ENCODE results near the gene MMP24. TPM values are rescaled to one million over a fixed set of nuclear protein-coding genes. Genes with fewer than 3 reads are reported as not detected.

MMP24 gene
- total and polyA plus RNA-seq, 2 of the 13 experiments (the other 11 are each of a cell fraction or from before 2014, with no cell fraction given), result 0.29 to 0.35 TPM

DNA sequence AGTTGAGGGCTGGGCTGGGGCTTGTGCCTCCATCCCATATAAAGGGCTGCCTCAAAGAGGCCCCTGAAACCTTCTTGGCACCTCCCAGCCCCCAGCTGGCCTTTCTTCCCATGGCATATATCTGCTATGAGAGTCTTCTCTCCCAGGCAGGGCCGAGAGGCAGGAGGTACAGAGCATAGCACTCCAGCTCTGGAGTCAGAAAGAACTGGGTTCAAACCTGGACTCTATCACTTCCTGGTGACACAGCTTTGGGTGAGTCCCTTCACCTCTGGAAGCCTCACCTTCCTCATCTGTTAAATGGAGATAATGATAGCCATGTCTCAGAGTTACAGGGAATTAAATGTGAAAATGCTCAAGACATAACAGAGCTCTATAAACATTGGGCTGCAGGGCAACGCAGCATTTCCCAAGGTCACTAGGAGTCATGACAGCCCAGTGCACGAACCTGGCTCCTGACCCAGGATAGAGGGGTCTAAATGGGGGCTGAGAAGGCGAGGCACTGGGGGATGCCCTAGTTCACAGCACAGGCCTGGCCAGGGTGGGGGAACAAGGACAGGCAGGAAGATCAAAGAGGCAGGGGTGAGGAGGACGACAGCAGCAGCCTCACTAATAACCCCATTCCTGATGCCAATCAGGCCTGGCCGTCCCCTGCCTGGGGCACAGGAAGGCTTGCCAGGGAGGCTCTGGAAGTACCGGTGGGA lies 63.8 kb downstream of the MMP24 start (continued):
- TF ChIP-seq, protein P1, sequence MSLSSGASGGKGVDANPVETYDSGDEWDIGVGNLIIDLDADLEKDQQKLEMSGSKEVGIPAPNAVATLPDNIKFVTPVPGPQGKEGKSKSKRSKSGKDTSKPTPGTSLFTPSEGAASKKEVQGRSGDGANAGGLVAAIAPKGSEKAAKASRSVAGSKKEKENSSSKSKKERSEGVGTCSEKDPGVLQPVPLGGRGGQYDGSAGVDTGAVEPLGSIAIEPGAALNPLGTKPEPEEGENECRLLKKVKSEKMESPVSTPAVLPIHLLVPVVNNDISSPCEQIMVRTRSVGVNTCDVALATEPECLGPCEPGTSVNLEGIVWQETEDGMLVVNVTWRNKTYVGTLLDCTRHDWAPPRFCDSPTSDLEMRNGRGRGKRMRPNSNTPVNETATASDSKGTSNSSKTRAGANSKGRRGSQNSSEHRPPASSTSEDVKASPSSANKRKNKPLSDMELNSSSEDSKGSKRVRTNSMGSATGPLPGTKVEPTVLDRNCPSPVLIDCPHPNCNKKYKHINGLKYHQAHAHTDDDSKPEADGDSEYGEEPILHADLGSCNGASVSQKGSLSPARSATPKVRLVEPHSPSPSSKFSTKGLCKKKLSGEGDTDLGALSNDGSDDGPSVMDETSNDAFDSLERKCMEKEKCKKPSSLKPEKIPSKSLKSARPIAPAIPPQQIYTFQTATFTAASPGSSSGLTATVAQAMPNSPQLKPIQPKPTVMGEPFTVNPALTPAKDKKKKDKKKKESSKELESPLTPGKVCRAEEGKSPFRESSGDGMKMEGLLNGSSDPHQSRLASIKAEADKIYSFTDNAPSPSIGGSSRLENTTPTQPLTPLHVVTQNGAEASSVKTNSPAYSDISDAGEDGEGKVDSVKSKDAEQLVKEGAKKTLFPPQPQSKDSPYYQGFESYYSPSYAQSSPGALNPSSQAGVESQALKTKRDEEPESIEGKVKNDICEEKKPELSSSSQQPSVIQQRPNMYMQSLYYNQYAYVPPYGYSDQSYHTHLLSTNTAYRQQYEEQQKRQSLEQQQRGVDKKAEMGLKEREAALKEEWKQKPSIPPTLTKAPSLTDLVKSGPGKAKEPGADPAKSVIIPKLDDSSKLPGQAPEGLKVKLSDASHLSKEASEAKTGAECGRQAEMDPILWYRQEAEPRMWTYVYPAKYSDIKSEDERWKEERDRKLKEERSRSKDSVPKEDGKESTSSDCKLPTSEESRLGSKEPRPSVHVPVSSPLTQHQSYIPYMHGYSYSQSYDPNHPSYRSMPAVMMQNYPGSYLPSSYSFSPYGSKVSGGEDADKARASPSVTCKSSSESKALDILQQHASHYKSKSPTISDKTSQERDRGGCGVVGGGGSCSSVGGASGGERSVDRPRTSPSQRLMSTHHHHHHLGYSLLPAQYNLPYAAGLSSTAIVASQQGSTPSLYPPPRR (CRISPR knock-in tag; IDR thresholded peaks at IDR 0.05; ENCODE audit: borderline replicate concordance), result no peak
- no peak for TF ChIP-seq ZNF383 (CRISPR knock-in tag; IDR thresholded peaks at IDR 0.05; ENCODE audit: borderline replicate concordance)
- TF ChIP-seq, protein P2, sequence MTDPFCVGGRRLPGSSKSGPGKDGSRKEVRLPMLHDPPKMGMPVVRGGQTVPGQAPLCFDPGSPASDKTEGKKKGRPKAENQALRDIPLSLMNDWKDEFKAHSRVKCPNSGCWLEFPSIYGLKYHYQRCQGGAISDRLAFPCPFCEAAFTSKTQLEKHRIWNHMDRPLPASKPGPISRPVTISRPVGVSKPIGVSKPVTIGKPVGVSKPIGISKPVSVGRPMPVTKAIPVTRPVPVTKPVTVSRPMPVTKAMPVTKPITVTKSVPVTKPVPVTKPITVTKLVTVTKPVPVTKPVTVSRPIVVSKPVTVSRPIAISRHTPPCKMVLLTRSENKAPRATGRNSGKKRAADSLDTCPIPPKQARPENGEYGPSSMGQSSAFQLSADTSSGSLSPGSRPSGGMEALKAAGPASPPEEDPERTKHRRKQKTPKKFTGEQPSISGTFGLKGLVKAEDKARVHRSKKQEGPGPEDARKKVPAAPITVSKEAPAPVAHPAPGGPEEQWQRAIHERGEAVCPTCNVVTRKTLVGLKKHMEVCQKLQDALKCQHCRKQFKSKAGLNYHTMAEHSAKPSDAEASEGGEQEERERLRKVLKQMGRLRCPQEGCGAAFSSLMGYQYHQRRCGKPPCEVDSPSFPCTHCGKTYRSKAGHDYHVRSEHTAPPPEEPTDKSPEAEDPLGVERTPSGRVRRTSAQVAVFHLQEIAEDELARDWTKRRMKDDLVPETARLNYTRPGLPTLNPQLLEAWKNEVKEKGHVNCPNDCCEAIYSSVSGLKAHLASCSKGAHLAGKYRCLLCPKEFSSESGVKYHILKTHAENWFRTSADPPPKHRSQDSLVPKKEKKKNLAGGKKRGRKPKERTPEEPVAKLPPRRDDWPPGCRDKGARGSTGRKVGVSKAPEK (CRISPR knock-in tag; IDR thresholded peaks at IDR 0.05; ENCODE audit: borderline replicate concordance), result no peak
- TF ChIP-seq, protein P3, sequence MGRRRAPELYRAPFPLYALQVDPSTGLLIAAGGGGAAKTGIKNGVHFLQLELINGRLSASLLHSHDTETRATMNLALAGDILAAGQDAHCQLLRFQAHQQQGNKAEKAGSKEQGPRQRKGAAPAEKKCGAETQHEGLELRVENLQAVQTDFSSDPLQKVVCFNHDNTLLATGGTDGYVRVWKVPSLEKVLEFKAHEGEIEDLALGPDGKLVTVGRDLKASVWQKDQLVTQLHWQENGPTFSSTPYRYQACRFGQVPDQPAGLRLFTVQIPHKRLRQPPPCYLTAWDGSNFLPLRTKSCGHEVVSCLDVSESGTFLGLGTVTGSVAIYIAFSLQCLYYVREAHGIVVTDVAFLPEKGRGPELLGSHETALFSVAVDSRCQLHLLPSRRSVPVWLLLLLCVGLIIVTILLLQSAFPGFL (CRISPR knock-in tag; IDR thresholded peaks at IDR 0.05), result no peak
- TF ChIP-seq SKI (IDR thresholded peaks at IDR 0.05; ENCODE audit: partially characterized antibody), result no peak
- TF ChIP-seq STAT5B (CRISPR knock-in tag; IDR thresholded peaks at IDR 0.05), result no peak
- TF ChIP-seq KLF15 (CRISPR knock-in tag; IDR thresholded peaks at IDR 0.05; ENCODE audit: borderline replicate concordance), result no peak
- no peak for TF ChIP-seq GTF3A (CRISPR knock-in tag; conservative IDR thresholded peaks at IDR 0.05)
- TF ChIP-seq MBD4 (IDR thresholded peaks at IDR 0.05; ENCODE audit: borderline replicate concordance, low read length), result no peak
- TF ChIP-seq ZFP1 (CRISPR knock-in tag; IDR thresholded peaks at IDR 0.05), result no peak
- TF ChIP-seq ZNF816 (CRISPR knock-in tag; IDR thresholded peaks at IDR 0.05; ENCODE audit: borderline replicate concordance), result no peak
- no peak for TF ChIP-seq SMAD9 (CRISPR knock-in tag; IDR thresholded peaks at IDR 0.05)
- no peak for TF ChIP-seq ZNF569 (CRISPR knock-in tag; IDR thresholded peaks at IDR 0.05; ENCODE audit: borderline replicate concordance)
- TF ChIP-seq ZNF720 (CRISPR knock-in tag; IDR thresholded peaks at IDR 0.05), result no peak
- TF ChIP-seq, protein P4, sequence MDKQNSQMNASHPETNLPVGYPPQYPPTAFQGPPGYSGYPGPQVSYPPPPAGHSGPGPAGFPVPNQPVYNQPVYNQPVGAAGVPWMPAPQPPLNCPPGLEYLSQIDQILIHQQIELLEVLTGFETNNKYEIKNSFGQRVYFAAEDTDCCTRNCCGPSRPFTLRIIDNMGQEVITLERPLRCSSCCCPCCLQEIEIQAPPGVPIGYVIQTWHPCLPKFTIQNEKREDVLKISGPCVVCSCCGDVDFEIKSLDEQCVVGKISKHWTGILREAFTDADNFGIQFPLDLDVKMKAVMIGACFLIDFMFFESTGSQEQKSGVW (CRISPR knock-in tag; IDR thresholded peaks at IDR 0.05; ENCODE audit: borderline replicate concordance), result peak; percentile 56; the same call in 1 of the 2 replicates
- no peak for TF ChIP-seq ZNF792 (CRISPR knock-in tag; IDR thresholded peaks at IDR 0.05)
- TF ChIP-seq ZMYM4 (CRISPR knock-in tag; IDR thresholded peaks at IDR 0.05), result no peak
- peak; percentile 29; the same call in 1 of the 2 replicates for TF ChIP-seq ZNF292 (CRISPR knock-in tag; IDR thresholded peaks at IDR 0.05; ENCODE audit: borderline replicate concordance, low read depth)
- no peak for TF ChIP-seq CHD2 (IDR thresholded peaks at IDR 0.05; ENCODE audit: low read depth, low read length)

All from HepG2 (cell line).